Fibroblast of lung (primary cell): ENCODE measurements around the gene PPP1R3F.

Experiments used
- EZH2 ChIP-seq: IDR thresholded peaks from 2 replicates; pipeline ENCODE4 v1.5.1; 2012; ENCODE audit warnings: low read length, control low read depth, mild to moderate bottlenecking; ENCODE audit errors: missing control alignments
- TF ChIP-seq, protein P1 (sequence below), 2 donors: IDR thresholded peaks in 1 of 2; conservative IDR thresholded peaks in 1 of 2; 1 replicate in 1 of 2; 2 replicates in 1 of 2; pipeline ENCODE4 v1.5.1; 2011 to 2012; ENCODE audit warnings: low read length in 2 of 2, control low read depth in 1 of 2, inconsistent platforms in 1 of 2, low read depth in 1 of 2, mild to moderate bottlenecking in 1 of 2

DNA sequence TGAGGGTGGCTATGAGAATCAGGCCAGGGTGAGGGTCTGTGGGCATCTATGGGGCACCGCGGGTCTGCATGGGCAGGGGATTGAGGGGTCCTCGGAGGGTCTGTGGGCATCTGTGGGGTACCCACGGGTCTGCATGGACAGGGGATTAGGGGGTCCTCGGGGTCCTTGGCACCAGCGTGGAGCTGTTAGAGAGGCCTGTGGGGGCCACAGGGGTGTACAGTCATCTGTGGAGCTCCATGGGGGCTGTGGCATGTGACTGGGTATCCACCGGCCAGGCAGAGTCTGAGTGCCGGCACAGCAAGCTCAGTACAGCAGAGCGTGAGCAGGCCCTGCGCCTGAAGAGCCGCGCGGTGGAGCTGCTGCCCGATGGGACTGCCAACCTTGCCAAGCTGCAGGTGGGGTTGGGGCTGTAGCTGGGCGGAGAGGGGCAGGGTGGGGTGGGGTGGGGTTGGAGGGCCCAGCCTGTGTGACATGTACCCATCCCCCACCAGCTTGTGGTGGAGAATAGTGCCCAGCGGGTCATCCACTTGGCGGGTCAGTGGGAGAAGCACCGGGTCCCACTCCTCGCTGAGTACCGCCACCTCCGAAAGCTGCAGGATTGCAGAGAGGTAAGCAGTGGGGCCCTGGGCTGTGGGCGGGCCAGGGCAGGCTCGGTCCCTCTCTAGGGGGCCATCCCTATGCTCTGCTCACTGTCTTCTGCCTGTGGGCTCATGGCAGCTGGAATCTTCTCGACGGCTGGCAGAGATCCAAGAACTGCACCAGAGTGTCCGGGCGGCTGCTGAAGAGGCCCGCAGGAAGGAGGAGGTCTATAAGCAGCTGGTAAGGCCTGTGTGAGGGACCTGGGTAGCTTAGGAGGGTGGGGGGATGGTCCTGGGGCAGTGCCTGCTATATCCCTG is 21.4 kb upstream of the PPP1R3F start:
- TF ChIP-seq, protein P1, sequence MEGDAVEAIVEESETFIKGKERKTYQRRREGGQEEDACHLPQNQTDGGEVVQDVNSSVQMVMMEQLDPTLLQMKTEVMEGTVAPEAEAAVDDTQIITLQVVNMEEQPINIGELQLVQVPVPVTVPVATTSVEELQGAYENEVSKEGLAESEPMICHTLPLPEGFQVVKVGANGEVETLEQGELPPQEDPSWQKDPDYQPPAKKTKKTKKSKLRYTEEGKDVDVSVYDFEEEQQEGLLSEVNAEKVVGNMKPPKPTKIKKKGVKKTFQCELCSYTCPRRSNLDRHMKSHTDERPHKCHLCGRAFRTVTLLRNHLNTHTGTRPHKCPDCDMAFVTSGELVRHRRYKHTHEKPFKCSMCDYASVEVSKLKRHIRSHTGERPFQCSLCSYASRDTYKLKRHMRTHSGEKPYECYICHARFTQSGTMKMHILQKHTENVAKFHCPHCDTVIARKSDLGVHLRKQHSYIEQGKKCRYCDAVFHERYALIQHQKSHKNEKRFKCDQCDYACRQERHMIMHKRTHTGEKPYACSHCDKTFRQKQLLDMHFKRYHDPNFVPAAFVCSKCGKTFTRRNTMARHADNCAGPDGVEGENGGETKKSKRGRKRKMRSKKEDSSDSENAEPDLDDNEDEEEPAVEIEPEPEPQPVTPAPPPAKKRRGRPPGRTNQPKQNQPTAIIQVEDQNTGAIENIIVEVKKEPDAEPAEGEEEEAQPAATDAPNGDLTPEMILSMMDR (conservative IDR thresholded peaks at IDR 0.05 in 1 of 2, IDR thresholded peaks at IDR 0.05 in 1 of 2; ENCODE audit: low read depth in 1 of 2, low read length in 2 of 2): no peak
- TF ChIP-seq EZH2: no peak
